HEK293 (cell line): ENCODE results near the gene ARHGAP32.
A peak's percentile ranks its signal among the peaks of the same experiment; 100 is the strongest.

Experiments used
- GFI1B ChIP-seq: fragments of 450-650 bp; formaldehyde crosslinking; IDR thresholded peaks from 2 replicates; pipeline ENCODE4 v1.5.1; 2016; ENCODE audit warnings: missing biosample characterization, missing genetic modification characterization
- IKZF3 ChIP-seq: fragments of 450-650 bp; IDR thresholded peaks from 2 replicates; pipeline ENCODE4 v1.5.0; 2018; ENCODE audit warnings: missing biosample characterization, mild to moderate bottlenecking, missing genetic modification characterization, moderate library complexity
- KLF1 ChIP-seq: fragments of 450-650 bp; formaldehyde crosslinking; IDR thresholded peaks from 2 replicates; pipeline ENCODE4 v1.5.1; 2016; ENCODE audit warnings: missing biosample characterization, missing genetic modification characterization
- KLF10 ChIP-seq: fragments of 450-650 bp; IDR thresholded peaks from 2 replicates; pipeline ENCODE4 v1.5.1; 2018; ENCODE audit warnings: missing biosample characterization, mild to moderate bottlenecking, missing genetic modification characterization
- KLF9 ChIP-seq: fragments of 450-650 bp; formaldehyde crosslinking; IDR thresholded peaks from 2 replicates; pipeline ENCODE4 v1.5.1; 2016; ENCODE audit warnings: missing biosample characterization, missing genetic modification characterization, low read depth
- MZF1 ChIP-seq: fragments of 450-650 bp; formaldehyde crosslinking; IDR thresholded peaks from 2 replicates; pipeline ENCODE4 v1.5.1; 2017; ENCODE audit warnings: missing biosample characterization, missing genetic modification characterization, borderline replicate concordance
- SCRT2 ChIP-seq: fragments of 450-650 bp; formaldehyde crosslinking; IDR thresholded peaks from 2 replicates; pipeline ENCODE4 v1.5.1; 2016; ENCODE audit warnings: missing biosample characterization, missing genetic modification characterization
- SETDB1 ChIP-seq: IDR thresholded peaks from one replicate; pipeline ENCODE4 v1.6.1; 2017; ENCODE audit warnings: mild to moderate bottlenecking, low read length, moderate library complexity, mixed read lengths; ENCODE audit not compliant: insufficient read length
- SP7 ChIP-seq: fragments of 450-650 bp; formaldehyde crosslinking; IDR thresholded peaks from 2 replicates; pipeline ENCODE4 v1.5.1; 2016; ENCODE audit warnings: missing biosample characterization, missing genetic modification characterization
- TCF7L2 ChIP-seq: IDR thresholded peaks from 2 replicates; pipeline ENCODE4 v1.6.1; 2011; ENCODE audit warnings: low read depth, mild to moderate bottlenecking, inconsistent platforms, low read length, moderate library complexity, borderline replicate concordance
- YY1 ChIP-seq: fragments of 450-650 bp; formaldehyde crosslinking; IDR thresholded peaks from 2 replicates; pipeline ENCODE4 v1.5.1; 2018; ENCODE audit warnings: missing biosample characterization, missing genetic modification characterization
- YY2 ChIP-seq: fragments of 450-650 bp; formaldehyde crosslinking; IDR thresholded peaks from 2 replicates; pipeline ENCODE4 v1.5.1; 2016; ENCODE audit warnings: missing biosample characterization, missing genetic modification characterization
- ZNF10 ChIP-seq: fragments of 450-650 bp; formaldehyde crosslinking; IDR thresholded peaks from 2 replicates; pipeline ENCODE4 v1.5.1; 2017; ENCODE audit warnings: missing biosample characterization, missing genetic modification characterization
- ZNF114 ChIP-seq: fragments of 450-650 bp; formaldehyde crosslinking; IDR thresholded peaks from 2 replicates; pipeline ENCODE4 v1.5.0; 2017; ENCODE audit warnings: missing biosample characterization, missing genetic modification characterization
- ZNF184 ChIP-seq: fragments of 450-650 bp; IDR thresholded peaks from 2 replicates; pipeline ENCODE4 v1.5.1; 2018; ENCODE audit warnings: missing biosample characterization, mild to moderate bottlenecking, missing genetic modification characterization
- ZNF2 ChIP-seq: fragments of 450-650 bp; formaldehyde crosslinking; IDR thresholded peaks from 2 replicates; pipeline ENCODE4 v1.5.1; 2016; ENCODE audit warnings: missing biosample characterization, missing genetic modification characterization
- ZNF223 ChIP-seq: fragments of 450-650 bp; formaldehyde crosslinking; IDR thresholded peaks from 2 replicates; pipeline ENCODE4 v1.5.1; 2016; ENCODE audit warnings: missing biosample characterization, missing genetic modification characterization
- ZNF24 ChIP-seq: fragments of 450-650 bp; formaldehyde crosslinking; IDR thresholded peaks from 2 replicates; pipeline ENCODE4 v1.5.1; 2016; ENCODE audit warnings: missing biosample characterization, missing genetic modification characterization
- ZNF248 ChIP-seq: fragments of 450-650 bp; formaldehyde crosslinking; IDR thresholded peaks from 2 replicates; pipeline ENCODE4 v1.5.1; 2017; ENCODE audit warnings: missing biosample characterization, missing genetic modification characterization
- ZNF292 ChIP-seq: fragments of 450-650 bp; formaldehyde crosslinking; IDR thresholded peaks from 2 replicates; pipeline ENCODE4 v1.5.1; 2016; ENCODE audit warnings: low read depth, missing biosample characterization, missing genetic modification characterization, borderline replicate concordance
- ZNF311 ChIP-seq: fragments of 450-650 bp; formaldehyde crosslinking; IDR thresholded peaks from 2 replicates; pipeline ENCODE4 v1.5.1; 2017; ENCODE audit warnings: missing biosample characterization, missing genetic modification characterization, borderline replicate concordance
- ZNF335 ChIP-seq: fragments of 450-650 bp; formaldehyde crosslinking; conservative IDR thresholded peaks from 2 replicates; pipeline ENCODE4 v1.5.1; 2016; ENCODE audit warnings: missing biosample characterization, missing genetic modification characterization
- ZNF350 ChIP-seq: fragments of 450-650 bp; formaldehyde crosslinking; IDR thresholded peaks from 2 replicates; pipeline ENCODE4 v1.5.0; 2017; ENCODE audit warnings: missing biosample characterization, mild to moderate bottlenecking, missing genetic modification characterization
- ZNF510 ChIP-seq: fragments of 450-650 bp; formaldehyde crosslinking; IDR thresholded peaks from 2 replicates; pipeline ENCODE4 v1.5.1; 2018; ENCODE audit warnings: mild to moderate bottlenecking, missing genetic modification characterization, missing biosample characterization; ENCODE audit not compliant: insufficient replicate concordance
- ZNF549 ChIP-seq: fragments of 450-650 bp; IDR thresholded peaks from 2 replicates; pipeline ENCODE4 v1.5.1; 2018; ENCODE audit warnings: missing biosample characterization, missing genetic modification characterization, mild to moderate bottlenecking, inconsistent platforms, moderate library complexity
- ZNF560 ChIP-seq: fragments of 450-650 bp; formaldehyde crosslinking; IDR thresholded peaks from 2 replicates; pipeline ENCODE4 v1.5.1; 2017; ENCODE audit warnings: missing biosample characterization, missing genetic modification characterization, borderline replicate concordance
- ZNF571 ChIP-seq: fragments of 450-650 bp; formaldehyde crosslinking; IDR thresholded peaks from 2 replicates; pipeline ENCODE4 v1.5.0; 2017; ENCODE audit warnings: missing biosample characterization, missing genetic modification characterization
- ZNF600 ChIP-seq: fragments of 450-650 bp; formaldehyde crosslinking; IDR thresholded peaks from 2 replicates; pipeline ENCODE4 v1.5.1; 2016; ENCODE audit warnings: missing biosample characterization, missing genetic modification characterization
- ZNF654 ChIP-seq: fragments of 450-650 bp; formaldehyde crosslinking; IDR thresholded peaks from 2 replicates; pipeline ENCODE4 v1.5.1; 2016; ENCODE audit warnings: low read depth, missing biosample characterization, missing genetic modification characterization
- ZNF707 ChIP-seq: fragments of 450-650 bp; formaldehyde crosslinking; IDR thresholded peaks from 2 replicates; pipeline ENCODE4 v1.5.1; 2016; ENCODE audit warnings: missing biosample characterization, missing genetic modification characterization
- TF ChIP-seq, protein P1 (sequence below): IDR thresholded peaks from 2 replicates; pipeline ENCODE4 v1.6.1; 2011; ENCODE audit warnings: mild to moderate bottlenecking, low read depth, low read length, borderline replicate concordance
- TF ChIP-seq, protein P2 (sequence below): fragments of 450-650 bp; formaldehyde crosslinking; IDR thresholded peaks from 2 replicates; pipeline ENCODE4 v1.5.1; 2016; ENCODE audit warnings: missing biosample characterization, missing genetic modification characterization
- TF ChIP-seq, protein P3 (sequence below): fragments of 450-650 bp; formaldehyde crosslinking; IDR thresholded peaks from 2 replicates; pipeline ENCODE4; 2016; ENCODE audit warnings: missing biosample characterization, missing genetic modification characterization

Gene ARHGAP32

DNA sequence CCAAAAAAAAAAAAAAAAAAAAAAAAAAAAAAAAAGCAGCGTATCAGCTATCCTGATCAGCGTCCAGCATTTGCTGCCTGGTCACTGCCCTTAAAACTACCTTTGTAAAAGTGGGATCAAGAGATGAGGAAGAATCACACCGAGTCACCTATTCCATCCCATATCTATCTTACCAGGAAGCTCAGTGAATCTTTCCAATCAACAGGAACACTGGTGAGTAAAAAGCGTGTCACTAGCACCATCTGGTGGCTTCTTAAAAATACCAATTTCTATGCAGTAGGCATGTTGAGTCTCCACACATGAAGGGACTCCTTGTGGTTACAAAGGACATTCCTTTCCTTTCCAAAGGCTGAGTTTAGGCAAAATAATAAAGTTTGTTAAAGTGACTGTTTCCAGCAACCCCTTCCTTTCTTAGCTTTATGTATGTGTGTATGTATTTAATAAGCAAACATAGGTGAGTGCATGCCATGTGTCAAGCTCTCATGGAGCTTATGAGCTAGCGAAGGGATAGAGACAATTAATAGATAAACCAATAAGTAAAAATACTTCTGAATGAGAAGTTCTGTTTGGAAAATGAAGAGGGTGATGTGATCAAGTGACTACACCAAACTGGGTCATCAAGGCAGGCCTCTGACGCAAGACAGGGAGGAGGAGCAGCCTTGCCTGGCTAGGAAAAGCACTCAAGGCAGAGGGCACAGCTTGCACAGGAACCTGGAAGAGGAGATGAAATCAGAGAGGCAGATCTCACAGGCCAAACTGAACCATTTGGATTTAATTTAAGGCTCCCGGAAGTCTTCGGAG lies 235.5 kb downstream of the ARHGAP32 start (continued):
- TF ChIP-seq ZNF571 (tag by site-specific recombination), result no peak
- TF ChIP-seq YY1 (tag by site-specific recombination), result no peak
- TF ChIP-seq TCF7L2, result no peak
- no peak for TF ChIP-seq ZNF707 (tag by site-specific recombination)
- no peak for TF ChIP-seq SETDB1
- no peak for TF ChIP-seq ZNF549 (tag by site-specific recombination)
- TF ChIP-seq ZNF600 (tag by site-specific recombination), result peak; percentile 56; the same call in 1 of the 2 replicates
- no peak for TF ChIP-seq KLF9
- TF ChIP-seq ZNF311 (tag by site-specific recombination), result no peak
- TF ChIP-seq ZNF248, result no peak
- TF ChIP-seq ZNF24 (tag by site-specific recombination), result no peak
- no peak for TF ChIP-seq KLF10
- no peak for TF ChIP-seq ZNF114 (tag by site-specific recombination)
- TF ChIP-seq, protein P1, sequence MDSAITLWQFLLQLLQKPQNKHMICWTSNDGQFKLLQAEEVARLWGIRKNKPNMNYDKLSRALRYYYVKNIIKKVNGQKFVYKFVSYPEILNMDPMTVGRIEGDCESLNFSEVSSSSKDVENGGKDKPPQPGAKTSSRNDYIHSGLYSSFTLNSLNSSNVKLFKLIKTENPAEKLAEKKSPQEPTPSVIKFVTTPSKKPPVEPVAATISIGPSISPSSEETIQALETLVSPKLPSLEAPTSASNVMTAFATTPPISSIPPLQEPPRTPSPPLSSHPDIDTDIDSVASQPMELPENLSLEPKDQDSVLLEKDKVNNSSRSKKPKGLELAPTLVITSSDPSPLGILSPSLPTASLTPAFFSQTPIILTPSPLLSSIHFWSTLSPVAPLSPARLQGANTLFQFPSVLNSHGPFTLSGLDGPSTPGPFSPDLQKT, result no peak
- TF ChIP-seq ZNF510, result no peak
- no peak for TF ChIP-seq ZNF335 (tag by site-specific recombination)
- no peak for TF ChIP-seq ZNF350 (tag by site-specific recombination)
- TF ChIP-seq ZNF10, result no peak
- 0 out of 2 replicates have a peak, but pooled peaks have one; percentile 15 for TF ChIP-seq IKZF3 (tag by site-specific recombination)
- no peak for TF ChIP-seq ZNF184 (tag by site-specific recombination)
- no peak for TF ChIP-seq ZNF2 (tag by site-specific recombination)
- TF ChIP-seq, protein P2, sequence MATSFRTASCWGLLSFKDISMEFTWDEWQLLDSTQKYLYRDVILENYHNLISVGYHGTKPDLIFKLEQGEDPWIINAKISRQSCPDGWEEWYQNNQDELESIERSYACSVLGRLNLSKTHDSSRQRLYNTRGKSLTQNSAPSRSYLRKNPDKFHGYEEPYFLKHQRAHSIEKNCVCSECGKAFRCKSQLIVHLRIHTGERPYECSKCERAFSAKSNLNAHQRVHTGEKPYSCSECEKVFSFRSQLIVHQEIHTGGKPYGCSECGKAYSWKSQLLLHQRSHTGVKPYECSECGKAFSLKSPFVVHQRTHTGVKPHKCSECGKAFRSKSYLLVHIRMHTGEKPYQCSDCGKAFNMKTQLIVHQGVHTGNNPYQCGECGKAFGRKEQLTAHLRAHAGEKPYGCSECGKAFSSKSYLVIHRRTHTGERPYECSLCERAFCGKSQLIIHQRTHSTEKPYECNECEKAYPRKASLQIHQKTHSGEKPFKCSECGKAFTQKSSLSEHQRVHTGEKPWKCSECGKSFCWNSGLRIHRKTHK (tag by site-specific recombination), result no peak
- no peak for TF ChIP-seq SP7 (tag by site-specific recombination)
- no peak for TF ChIP-seq MZF1
- no peak for TF ChIP-seq KLF1 (tag by site-specific recombination)
- TF ChIP-seq ZNF223 (tag by site-specific recombination), result no peak
- TF ChIP-seq, protein P3, sequence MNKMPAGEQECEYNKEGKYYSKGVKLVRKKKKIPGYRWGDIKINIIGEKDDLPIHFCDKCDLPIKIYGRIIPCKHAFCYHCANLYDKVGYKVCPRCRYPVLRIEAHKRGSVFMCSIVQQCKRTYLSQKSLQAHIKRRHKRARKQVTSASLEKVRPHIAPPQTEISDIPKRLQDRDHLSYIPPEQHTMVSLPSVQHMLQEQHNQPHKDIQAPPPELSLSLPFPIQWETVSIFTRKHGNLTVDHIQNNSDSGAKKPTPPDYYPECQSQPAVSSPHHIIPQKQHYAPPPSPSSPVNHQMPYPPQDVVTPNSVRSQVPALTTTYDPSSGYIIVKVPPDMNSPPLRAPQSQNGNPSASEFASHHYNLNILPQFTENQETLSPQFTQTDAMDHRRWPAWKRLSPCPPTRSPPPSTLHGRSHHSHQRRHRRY, result no peak
- peak; percentile 79 for TF ChIP-seq ZNF654 (tag by site-specific recombination)
- TF ChIP-seq GFI1B (tag by site-specific recombination), result no peak
- no peak for TF ChIP-seq ZNF560 (tag by site-specific recombination)
- TF ChIP-seq YY2 (tag by site-specific recombination), result no peak
- peak; percentile 91 for TF ChIP-seq SCRT2 (tag by site-specific recombination)
- TF ChIP-seq ZNF292 (tag by site-specific recombination), result no peak
